ENCODE results near the gene SERPIND1. TPM values are rescaled to one million over a fixed set of nuclear protein-coding genes. Genes with fewer than 3 reads are reported as not detected.

Gene SERPIND1
- total and polyA plus RNA-seq, 2 experiments from 2014 or later: not detected

GRCh38 chr22:20802452-20802851, 28.5 kb downstream of the SERPIND1 start:
- DNase-seq (ENCODE audit: low spot score) (no peak), ATAC-seq (no peak)
- Histone ChIP-seq H3K27ac (ENCODE audit: low read depth) (no peak overlapping the region), H3K9me2 (ENCODE audit: insufficient read depth) (no peaks in the 10 kb centered on the region), H2AFZ (no peak overlapping the region), H3K4me1 (ENCODE audit: insufficient read depth) (no peaks in the 10 kb centered on the region), H3K27me3 (ENCODE audit: insufficient read depth) (no peaks in the 10 kb centered on the region), H3K79me2 (replicated peaks; ENCODE audit: insufficient read depth) (no peaks in the 10 kb centered on the region), H4K20me1 (replicated peaks; ENCODE audit: insufficient read depth) (0 out of 2 replicates have a peak, but pooled peaks cover 6% of the 10 kb centered on the region), H3K36me3 (ENCODE audit: insufficient read depth) (peaks cover 6% of the 10 kb centered on the region), H3K4me3 (no peak overlapping the region), H3F3A (replicated peaks; ENCODE audit: low read depth) (no peaks in the 10 kb centered on the region), H3K4me2 (no peak overlapping the region)
- no peak for TF ChIP-seq ZNF331 (CRISPR knock-in tag; IDR thresholded peaks at IDR 0.05; ENCODE audit: low read depth)
- TF ChIP-seq JUNB (IDR thresholded peaks at IDR 0.05; ENCODE audit: unreplicated experiment): no peak
- TF ChIP-seq EZH2phosphoT487 (IDR thresholded peaks at IDR 0.05; ENCODE audit: unreplicated experiment): no peak
- no peak for TF ChIP-seq ZNF114 (CRISPR knock-in tag; IDR thresholded peaks at IDR 0.05)
- TF ChIP-seq CTCF (conservative IDR thresholded peaks at IDR 0.05; ENCODE audit: low read depth in 2 of 2): no peak
- TF ChIP-seq ETS1 (IDR thresholded peaks at IDR 0.05): no peak
- TF ChIP-seq REST (IDR thresholded peaks at IDR 0.05; ENCODE audit: unreplicated experiment): no peak
- no peak for TF ChIP-seq CREB1 (CRISPR knock-in tag; IDR thresholded peaks at IDR 0.05; ENCODE audit: low read depth)
- no peak for TF ChIP-seq NANOG (IDR thresholded peaks at IDR 0.05; ENCODE audit: borderline replicate concordance)
- TF ChIP-seq ZNF462 (CRISPR knock-in tag; IDR thresholded peaks at IDR 0.05): no peak
- no peak for TF ChIP-seq STAT1 (IDR thresholded peaks at IDR 0.05; ENCODE audit: unreplicated experiment)
- TF ChIP-seq POLR2AphosphoS5 (IDR thresholded peaks at IDR 0.05; ENCODE audit: low read depth): no peak
- TF ChIP-seq EZH2 (IDR thresholded peaks at IDR 0.05; ENCODE audit: low read depth, unreplicated experiment): no peak
- Mint-ChIP-seq H3K4me3 (no peak overlapping the region), H3K27ac (no peak overlapping the region), H3K4me1 (no peaks in the 10 kb centered on the region), H3K36me3 (ENCODE audit: low read depth) (peaks cover 24% of the 10 kb centered on the region), H3K27me3 (ENCODE audit: insufficient read depth, low read depth, poor library complexity) (no peaks in the 10 kb centered on the region), H3K9me3 (no peaks in the 10 kb centered on the region)

Measured in GM23338 (cell line).